Stimulated activated CD4-positive, alpha-beta T cell treated with anti-CD3 and anti-CD28 coated beads, Interleukin-1b, Interleukin-23, amount 100 ng/mL, for 4 hours (primary cell): ENCODE data around the gene DRAXIN.

Experiments used
- DNase-seq, 2 donors: peaks; one replicate each; pipeline ENCODE4 v3.0.0-alpha.2; 2020; ENCODE audit warnings: low read depth in 2 of 2

The DRAXIN gene

DNA sequence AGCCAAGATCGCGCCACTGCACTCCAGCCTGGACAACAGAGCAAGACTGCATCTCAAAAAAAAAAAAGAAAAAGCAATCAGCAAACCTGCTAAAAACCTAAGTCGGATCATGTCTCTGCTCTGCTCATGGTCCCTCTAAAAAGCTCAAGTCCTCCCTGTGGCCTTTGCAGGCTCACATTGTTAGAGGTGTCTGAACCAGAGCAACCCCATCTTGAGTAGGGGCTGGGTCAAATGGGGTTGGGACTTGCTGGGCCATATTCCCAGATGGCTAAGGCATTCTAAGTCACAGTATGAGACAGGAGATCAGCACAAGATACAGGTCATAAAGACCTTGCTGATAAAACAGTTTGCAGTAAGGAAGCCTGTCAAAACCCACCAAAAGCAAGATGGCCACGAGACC lies 3.0 kb upstream of the DRAXIN start:
- no peak for DNase-seq

DNA sequence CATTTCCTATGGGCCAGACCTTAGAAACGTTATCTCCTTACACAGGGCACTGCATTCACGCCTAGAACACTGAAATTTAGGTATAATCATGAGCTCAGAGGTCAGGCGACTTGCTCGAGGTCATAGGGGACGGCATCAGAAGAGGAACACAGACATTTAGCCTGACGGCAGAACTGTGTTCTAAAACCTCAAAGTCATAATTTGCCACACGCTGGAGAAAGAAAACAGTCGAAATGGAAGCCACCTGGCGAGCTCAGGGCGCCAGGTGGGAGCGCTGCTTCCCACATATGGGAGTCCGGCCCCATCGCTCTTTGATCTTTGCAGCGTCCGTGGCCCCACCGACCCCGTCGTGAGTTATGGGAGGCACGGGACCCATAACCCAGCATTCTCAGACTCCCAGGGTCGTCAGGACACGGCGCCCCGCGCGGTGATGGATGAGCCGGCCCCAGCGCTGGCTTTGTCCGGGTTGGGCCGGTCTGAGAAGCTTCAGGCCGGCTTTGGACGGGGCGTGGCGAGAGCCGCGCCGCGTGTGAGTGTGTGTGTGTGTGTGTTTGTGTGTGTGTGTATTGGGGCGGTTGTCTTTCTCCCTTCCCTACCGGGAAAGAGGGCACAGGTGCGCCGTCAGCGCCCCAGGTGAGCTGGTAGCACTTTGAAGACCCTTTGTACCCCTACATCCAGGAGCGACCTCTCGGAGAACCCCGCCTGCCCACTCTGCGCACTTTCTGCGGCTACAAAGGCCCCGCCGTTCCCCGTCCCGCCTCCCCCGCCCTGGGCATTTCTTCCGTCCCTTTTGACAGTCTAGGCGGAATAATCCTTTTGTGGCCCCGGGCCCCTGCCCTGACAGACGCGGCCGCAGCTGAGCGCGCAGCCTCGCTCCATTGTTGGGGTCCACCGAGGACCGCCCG lies 861 bp upstream of the DRAXIN start:
- no peak for DNase-seq

- no peak for DNase-seq
Observed at GRCh38 chr1:11691928-11692711, 610 bp downstream of the DRAXIN start.

GRCh38 chr1:11693024-11693590 lies 1.6 kb downstream of the DRAXIN start:
- DNase-seq: peak in 1 of 2 donors; percentile 18

DNA sequence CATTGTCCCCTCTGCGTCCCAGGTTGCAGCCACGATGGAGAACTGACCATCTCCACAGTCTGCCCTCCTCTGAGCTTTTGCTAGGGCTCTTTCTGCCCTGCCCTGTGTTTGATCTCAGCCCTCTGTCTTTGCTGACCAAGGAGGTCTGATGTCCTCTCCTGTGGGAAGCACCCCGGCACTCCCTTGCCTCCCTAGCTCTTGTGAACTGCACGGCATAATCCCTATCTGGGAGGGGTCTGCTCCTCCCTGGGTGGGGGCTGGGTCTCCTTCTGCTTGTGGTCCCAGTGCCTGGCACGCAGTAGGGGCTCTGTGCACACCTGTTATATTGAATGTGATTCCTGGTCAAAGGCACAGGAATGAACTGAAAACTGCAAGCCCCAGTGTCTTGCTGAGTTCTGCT lies 2.4 kb downstream of the DRAXIN start:
- no peak for DNase-seq

DNA sequence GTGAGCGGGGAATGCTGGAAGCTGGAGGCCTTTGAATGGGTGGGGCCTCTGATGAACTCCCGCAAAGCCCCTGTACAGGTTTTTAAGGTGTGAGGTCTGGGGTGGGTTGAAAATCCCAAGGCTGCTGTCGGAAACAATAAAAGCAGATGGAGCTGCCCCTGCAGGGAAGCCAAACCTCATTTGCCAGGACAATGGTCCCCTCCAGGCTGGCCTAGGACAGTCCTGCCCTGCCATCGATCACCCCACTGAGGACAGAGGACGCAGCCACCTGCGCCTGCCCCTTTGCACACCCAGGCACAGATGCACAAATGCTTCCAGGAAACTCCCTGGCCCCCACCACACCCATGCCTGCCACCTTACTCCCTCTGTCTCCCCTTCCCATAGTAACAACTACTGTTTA lies 4.4 kb downstream of the DRAXIN start:
- no peak for DNase-seq

DNA sequence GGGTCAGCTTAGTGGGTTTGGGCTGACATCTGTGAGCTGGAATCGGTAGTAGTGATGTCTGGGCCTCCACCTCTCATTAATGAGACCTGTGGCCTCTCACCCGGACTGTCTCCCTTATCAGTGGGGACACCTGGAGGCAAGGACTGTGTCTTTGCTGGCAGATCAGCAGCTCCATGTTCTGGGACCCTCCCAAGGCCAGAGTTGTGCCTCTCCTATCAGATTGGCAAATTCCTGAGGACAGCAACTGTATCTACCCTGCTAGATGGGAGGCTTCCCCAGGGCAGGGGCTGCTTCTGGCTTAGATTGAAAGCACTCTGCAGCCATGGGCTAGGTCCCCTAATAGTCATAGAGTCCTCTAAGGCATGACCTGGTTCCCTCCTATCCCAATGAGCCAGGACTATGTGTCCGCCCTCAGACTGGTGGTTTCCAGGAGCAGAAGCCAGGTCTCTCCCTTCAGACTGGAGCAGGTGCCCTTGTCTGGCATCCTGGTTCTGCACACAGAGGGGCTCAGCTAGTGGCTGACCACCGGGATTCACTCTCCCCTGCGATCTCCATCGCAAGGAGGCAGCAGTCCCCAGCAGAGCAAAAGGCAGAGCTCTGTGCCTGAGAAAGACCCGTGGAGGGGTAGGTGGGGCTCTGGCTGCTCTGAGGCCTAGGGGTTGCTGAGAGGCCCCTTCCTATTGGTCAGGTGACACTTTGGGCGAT lies 5.8 kb downstream of the DRAXIN start:
- no peak for DNase-seq

GRCh38 chr1:11697893-11698210 lies 6.3 kb downstream of the DRAXIN start:
- DNase-seq: no peak

GRCh38 chr1:11700601-11701467 lies 9.3 kb downstream of the DRAXIN start:
- DNase-seq: no peak

- DNase-seq: no peak
Observed at GRCh38 chr1:11701551-11701961, 10.0 kb downstream of the DRAXIN start.

GRCh38 chr1:11701981-11702803 lies 10.7 kb downstream of the DRAXIN start:
- DNase-seq: no peak

- no peak for DNase-seq
Observed at GRCh38 chr1:11703357-11704193, 12.1 kb downstream of the DRAXIN start.

DNA sequence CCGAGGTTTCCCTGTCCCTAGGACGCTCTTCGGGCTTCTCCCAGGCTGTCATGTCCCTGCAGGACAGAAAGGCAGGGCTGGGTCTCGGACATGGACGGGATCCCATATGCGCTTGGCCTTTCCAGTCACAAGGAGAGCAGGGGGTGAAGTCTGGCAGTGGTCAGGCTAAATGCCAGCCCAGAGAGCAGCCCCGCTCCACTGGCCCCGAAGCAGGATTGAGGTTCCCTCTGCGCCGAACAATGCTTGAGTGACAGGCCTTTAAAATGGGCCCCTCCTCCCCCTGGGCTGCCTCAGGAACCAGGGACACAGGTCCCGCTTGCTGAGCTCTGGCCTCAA lies 12.7 kb downstream of the DRAXIN start:
- no peak for DNase-seq

DNA sequence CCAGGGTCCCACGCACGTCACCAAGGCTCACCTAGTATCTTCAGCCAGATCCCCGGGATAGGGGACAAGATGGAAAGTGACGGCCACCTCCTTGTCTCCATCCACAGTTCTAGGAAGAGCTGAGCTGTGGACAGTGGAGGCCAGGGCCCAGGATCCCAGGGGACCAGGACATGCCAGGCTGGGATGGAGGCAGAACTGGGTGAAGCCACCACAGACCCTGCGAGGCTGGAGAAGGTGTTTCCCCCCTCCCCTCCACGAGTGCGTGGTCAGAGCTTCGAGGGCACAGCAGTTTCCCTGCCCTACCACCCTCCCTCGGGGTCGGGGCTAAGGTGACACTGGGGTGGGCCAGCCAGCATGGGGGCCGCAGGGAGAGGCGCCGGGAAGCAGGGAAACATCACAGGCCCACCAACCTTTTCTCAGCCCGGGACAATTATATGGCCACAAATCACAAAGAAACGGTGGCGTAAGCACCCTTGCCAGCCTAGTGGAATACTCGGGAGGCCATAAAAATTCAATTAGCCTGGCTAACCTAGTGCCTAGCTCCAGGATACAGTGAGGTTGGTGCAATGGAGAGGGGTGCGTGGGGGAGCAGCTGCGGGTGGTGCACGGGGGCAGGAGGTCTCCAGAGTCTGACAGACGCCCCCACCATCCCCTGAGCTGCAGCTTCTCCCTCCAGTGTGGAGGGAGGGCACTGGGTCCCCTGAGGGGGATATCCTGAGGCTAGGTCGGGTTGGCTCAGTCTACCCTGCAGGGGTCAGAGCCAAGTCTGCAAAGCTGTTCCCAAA lies 13.4 kb downstream of the DRAXIN start:
- DNase-seq: no peak

DNA sequence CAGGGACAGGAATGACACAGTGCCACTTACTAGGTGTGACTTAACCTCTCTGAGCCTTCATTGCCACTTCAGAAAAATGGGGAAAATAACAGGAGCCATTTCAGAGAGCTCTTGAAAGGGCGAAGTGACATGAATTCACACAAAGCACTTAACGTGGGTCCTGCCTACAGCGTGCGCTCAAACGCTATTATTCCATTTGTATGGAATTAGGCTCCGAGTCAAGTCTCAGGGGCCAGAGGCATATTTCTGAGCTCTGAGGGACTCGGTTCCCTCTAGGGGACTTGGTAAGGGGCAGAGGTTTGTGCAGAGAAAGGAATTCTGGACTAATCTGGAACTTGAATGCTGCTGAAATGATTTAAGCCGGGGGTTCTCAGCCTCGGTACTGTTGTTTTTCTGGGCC lies 14.1 kb downstream of the DRAXIN start:
- no peak for DNase-seq

DNA sequence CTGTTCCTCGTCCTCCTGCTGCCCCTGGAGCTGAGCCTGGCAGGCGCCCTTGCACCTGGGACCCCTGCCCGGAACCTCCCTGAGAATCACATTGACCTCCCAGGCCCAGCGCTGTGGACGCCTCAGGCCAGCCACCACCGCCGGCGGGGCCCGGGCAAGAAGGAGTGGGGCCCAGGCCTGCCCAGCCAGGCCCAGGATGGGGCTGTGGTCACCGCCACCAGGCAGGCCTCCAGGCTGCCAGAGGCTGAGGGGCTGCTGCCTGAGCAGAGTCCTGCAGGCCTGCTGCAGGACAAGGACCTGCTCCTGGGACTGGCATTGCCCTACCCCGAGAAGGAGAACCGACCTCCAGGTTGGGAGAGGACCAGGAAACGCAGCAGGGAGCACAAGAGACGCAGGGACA lies 14.8 kb downstream of the DRAXIN start:
- DNase-seq: no peak

GRCh38 chr1:11707621-11708276 lies 16.2 kb downstream of the DRAXIN start:
- no peak for DNase-seq
